HG03558 (cell line): ENCODE results near the gene IL17B.
"Not testable (repeated sequence)": the region's sequence is repeated elsewhere in the genome, so short reads cannot be mapped to it uniquely, and the experiment has no call there.

Experiments
- ATAC-seq: cut with Tn5 transposase; IDR thresholded peaks from one replicate; pipeline ENCODE4 v1.9.1; 2021; ENCODE audit warnings: moderate number of reproducible peaks; ENCODE audit not compliant: unreplicated experiment; ENCODE audit errors: extremely low read depth

Gene IL17B

GRCh38 chr5:149403923-149404745, 25.0 kb upstream of the IL17B start:
- no peak for ATAC-seq

DNA sequence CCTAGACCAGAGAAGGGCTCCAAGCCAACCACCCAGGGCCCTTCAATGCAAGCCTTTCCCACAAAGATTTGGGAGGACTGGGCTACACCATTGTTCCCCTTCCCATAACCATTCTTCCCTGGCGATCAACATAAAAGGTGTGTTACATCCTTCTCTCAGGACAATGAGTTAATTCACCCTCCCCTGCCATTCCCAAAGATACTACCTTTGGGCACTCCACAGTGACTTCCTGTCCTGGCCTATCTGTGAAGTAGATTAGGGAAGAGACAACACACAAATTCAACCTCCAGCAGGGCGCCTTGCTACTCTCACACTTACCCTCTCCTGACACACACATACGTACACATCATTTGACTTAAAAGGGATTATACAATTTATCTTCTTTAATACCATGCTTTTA, 23.2 kb upstream of the IL17B start:
- no peak for ATAC-seq

DNA sequence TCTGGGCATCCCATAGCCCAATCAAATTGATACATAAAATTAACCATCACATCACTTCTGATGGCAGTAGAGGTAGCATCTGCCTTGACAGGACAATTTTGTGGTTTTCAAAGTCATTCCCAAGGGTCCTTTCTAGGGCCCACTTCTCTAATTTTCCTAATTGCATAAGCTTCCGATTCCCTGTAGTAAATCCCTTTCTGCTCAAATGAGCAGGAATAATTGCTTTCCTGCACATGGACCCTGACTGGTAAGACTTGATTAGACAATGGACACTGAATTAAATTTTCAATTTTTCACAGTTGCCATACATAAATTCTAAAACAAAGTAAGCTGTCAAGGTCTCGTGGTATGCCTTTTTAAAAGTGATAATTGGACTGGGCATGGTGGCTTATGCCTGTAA, 22.0 kb upstream of the IL17B start:
- no peak for ATAC-seq

GRCh38 chr5:149400304-149400703, 21.2 kb upstream of the IL17B start:
- ATAC-seq: no peak

DNA sequence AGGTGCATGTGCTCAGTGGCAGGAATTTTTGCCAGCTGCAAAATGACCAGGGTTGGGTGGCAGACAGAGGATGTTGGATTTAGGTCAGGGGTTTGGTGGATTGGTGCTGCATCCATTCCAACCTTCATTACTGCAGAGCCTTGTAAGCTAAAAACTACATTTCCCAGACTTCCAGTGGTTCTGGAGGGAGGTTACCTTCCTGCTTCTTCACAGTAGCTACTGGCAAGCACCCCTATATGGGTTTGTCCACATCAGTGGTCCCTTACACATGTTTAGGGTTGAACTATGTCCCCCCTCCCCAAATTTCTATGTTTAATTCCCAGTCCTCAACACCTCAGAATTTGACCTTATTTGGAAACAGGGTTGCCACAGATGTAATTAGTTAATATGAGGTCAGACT, 20.7 kb upstream of the IL17B start:
- no peak for ATAC-seq

DNA sequence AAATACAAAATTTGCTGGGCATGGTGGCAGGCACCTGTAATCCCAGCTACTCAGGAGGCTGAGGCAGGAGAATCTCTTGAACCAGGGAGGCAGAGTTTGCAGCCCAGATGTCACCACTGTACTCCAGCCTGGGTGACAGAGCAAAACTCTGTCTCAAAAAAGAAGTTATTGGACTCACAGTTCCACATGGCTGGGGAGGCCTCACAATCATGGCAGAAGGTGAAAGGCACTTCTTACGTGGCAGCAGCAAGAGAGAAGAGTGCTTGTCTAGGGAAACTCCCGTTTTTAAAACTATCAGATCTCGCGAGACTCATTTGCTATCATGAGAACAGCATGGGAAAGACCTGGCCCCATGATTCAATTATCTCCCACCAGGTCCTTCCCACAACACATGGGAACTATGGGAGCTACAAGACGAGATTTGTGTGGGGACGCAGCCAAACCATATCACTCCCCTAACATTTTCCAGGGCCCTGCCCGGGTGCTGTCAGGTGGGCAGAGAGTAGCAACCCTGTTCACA, 19.7 kb upstream of the IL17B start:
- not testable (repeated sequence) for ATAC-seq

DNA sequence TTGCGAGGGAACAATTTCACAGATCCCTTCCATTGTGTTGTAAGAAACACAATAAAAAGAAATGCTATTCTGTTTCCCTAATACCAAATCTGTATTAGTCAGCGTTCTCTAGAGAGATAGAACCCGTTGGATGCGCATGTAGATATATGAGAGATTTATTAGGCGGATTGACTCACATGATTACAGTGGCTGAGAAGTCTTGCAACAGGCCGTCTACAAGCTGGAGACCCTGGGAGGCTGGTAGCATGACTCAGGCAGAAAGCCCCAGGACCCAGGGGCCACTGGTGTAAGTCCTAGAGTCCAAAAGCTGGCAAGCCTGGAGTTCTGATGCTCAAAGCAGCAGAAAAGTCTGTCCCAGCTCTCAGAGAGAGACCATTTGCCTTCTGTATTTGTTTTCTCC, 18.4 kb upstream of the IL17B start:
- ATAC-seq: no peak

DNA sequence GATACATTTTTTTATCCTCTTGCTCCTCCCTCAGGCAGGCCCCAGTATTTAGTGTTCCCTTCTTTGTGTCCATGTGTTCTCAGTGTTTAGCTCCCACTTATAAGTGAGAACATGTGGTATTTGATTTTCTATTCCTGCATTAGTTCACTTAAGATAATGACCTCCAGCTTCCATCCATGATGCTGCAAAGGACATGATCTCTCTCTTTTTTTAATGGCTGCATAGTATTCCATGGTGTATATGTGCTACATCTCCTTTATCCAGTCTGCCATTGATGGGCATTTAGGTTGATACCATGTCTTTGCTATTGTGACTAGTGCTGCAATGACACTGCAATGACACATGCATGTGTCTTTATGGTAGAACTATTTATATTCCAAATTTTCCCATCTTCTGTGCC, 15.9 kb upstream of the IL17B start:
- not testable (repeated sequence) for ATAC-seq

DNA sequence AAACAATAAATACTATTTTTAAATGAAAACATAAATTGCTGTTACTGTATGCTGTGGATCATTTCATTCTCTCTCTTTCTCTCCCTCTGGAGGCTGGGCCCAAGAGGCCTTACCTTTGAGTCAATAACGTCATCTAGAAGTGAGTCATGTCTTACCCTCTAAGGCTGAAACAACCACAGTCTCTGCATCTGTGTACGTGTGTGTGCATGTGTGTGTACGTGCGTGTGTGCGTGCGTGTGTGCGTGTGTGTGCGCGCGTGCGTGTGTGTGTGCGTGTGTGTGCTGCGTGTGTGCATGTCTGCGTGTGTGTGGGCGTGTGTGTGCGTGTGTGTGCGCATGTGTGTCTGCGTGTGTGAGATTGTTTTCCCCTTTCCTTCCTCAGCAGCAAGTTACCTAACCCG, 13.6 kb upstream of the IL17B start:
- ATAC-seq: no peak

GRCh38 chr5:149391524-149391923, 12.4 kb upstream of the IL17B start:
- ATAC-seq: no peak

GRCh38 chr5:149391076-149391475, 12.0 kb upstream of the IL17B start:
- ATAC-seq: not testable (repeated sequence)

- no peak for ATAC-seq
Observed at GRCh38 chr5:149389552-149390495, 10.7 kb upstream of the IL17B start.

DNA sequence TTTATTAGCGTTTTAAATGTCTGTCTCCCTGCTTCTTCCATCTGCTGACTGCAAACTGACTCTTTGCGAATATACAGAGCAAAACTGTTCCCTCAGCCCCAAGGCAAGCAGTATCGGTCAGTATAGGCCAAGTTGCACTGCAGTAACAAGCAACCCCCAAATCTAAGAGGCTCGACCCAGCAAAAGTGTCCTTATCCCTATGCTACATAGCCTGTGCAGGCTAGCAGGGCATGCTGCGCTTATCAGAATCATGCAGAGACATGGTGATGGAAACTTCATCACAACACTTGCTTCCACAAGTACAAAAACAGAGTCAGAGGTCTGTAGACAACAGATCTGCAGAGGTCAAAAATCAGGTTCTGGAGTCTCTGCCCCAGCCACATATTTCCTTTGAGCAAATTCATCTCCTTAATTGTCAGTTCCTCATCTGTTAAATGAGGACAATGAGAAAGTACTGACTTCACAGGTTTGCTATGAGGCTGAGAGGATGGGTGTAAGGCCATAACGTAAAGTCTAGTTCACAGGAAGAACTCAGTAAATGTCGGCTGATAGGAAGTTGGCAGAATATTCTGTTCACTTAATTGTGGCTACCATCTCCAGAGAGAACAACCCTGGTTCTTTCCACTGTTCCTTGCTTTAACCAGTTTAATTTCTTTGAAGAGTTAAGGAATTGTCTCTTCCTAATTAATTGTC, 9.6 kb upstream of the IL17B start:
- ATAC-seq: no peak

DNA sequence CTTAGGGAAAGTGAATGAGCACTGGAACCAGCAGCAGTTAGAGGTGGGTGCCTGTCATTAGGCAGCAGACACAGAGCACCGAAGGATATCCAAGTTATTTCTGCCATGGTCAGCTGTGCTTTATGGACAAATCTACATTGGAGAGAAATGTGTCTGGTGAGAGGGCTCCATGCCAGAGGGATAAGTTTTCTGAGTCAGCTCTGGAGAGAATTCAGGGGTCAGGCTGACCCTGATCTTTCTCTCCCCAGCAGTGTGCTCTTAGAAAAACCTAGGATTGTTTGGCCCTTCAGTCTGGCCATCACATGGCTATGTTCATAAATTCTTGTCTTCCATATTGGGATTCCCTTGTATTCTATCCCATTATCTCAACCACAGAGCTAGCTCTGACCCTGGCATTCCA, 8.9 kb upstream of the IL17B start:
- ATAC-seq: no peak

DNA sequence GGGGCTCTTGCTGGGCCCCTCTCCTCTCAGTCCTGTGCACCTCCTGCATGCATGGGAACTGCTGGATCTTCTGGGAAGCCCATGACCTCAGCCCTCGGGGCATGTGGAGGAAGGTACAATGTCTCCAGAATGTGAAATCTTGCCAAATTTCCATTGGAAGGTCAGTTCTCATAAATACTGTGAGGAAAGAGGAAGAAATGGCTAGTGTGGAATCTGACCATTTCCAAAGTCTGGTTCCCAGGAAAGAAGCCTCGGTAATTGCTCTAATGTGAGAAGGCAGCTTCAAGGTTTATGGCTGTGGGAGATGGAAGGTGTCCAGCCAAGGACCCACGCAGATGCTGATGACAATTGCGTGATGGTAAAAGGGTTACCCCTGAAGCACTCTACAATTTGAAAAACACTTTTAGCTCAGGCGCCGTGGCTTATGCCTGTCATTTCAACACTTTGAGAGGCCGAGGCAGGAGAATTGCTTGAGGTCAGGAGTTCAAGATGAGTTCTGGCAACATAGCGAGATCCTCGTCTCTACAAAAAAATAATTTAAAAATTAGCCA, 8.1 kb upstream of the IL17B start:
- no peak for ATAC-seq

- ATAC-seq: no peak
Observed at GRCh38 chr5:149386166-149386565, 7.1 kb upstream of the IL17B start.

- no peak for ATAC-seq
Observed at GRCh38 chr5:149383399-149383798, 4.3 kb upstream of the IL17B start.

GRCh38 chr5:149382517-149383220, 3.6 kb upstream of the IL17B start:
- no peak for ATAC-seq

GRCh38 chr5:149381986-149382338, 2.9 kb upstream of the IL17B start:
- ATAC-seq: peak; percentile 84
